PFSK-1 (cell line): ENCODE data around the gene EEF1G.

Experiments
- FOXP2 ChIP-seq: optimal IDR thresholded peaks from 2 replicates; pipeline ENCODE3; 2011; ENCODE audit warnings: borderline replicate concordance, control low read depth, inconsistent platforms; ENCODE audit not compliant: insufficient read depth; ENCODE audit errors: extremely low read length, extremely low read depth
- POLR2AphosphoS5 ChIP-seq: IDR thresholded peaks from 2 replicates; pipeline ENCODE4 v1.6.1; 2012; ENCODE audit warnings: low read depth, mild to moderate bottlenecking, control low read depth, low read length, moderate library complexity
- SIN3A ChIP-seq: IDR thresholded peaks from 2 replicates; pipeline ENCODE4 v1.6.1; 2012; ENCODE audit warnings: mild to moderate bottlenecking, low read length, moderate library complexity, borderline replicate concordance; ENCODE audit not compliant: insufficient read depth
- TAF1 ChIP-seq: IDR thresholded peaks from 2 replicates; pipeline ENCODE4 v1.6.1; 2012; ENCODE audit warnings: low read length, control low read depth, borderline replicate concordance; ENCODE audit not compliant: insufficient read depth
- TF ChIP-seq, protein P1 (sequence below), 2 experiments: IDR thresholded peaks; 2 replicates each; pipeline versions ENCODE4 v1.6.1 to v1.8.0; 2011 to 2012; ENCODE audit warnings: low read depth in 2 of 2, low read length in 2 of 2, control low read depth in 1 of 2, inconsistent platforms in 1 of 2, mild to moderate bottlenecking in 1 of 2, moderate library complexity in 1 of 2; ENCODE audit not compliant: insufficient read depth in 1 of 2

The EEF1G gene

DNA sequence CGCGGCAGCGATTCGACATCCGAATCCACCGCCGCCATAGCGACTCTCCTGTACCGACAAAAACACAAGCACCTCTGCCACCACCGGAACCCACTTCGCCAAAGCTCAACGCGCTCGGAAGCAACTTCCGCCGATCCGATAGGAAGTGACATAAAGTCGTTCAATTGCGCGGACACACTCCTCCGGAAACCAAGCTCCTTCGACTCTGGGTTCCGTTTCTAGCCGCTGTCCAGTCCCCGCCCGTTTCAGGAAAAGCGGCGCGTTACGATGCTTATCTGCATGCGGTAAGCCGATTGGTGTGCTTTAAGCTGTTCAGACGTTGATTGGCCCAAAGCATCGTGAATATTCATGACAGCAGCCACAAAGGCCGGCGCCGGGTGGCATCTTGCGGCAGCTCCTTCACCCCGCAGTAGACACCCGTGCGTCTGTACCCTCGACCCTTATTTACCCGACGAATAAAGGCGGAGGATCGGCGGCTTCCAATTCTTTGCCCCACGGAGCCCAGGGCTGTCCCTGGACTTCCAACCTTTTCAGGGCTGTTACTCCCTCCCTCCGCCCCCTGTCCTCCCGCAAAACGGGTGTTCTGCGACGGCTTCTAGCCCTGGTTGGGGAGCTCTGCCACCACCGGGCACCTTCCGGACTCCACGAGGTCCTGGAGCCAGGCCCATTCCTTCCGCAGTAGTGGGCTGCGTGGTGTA is 17.9 kb upstream of the EEF1G start, which contains the start of gene TUT1:
TSS of gene TUT1 (minus strand) at position 76 of the 698 bp plus-strand sequence. CDS start at position 38, 38 bp downstream.
- TF ChIP-seq TAF1 (peak; percentile 98), POLR2AphosphoS5 (peak; percentile 99), SIN3A (peak; percentile 93; the same call in 1 of the 2 replicates), FOXP2 (peak; percentile 87)
- TF ChIP-seq, protein P1, sequence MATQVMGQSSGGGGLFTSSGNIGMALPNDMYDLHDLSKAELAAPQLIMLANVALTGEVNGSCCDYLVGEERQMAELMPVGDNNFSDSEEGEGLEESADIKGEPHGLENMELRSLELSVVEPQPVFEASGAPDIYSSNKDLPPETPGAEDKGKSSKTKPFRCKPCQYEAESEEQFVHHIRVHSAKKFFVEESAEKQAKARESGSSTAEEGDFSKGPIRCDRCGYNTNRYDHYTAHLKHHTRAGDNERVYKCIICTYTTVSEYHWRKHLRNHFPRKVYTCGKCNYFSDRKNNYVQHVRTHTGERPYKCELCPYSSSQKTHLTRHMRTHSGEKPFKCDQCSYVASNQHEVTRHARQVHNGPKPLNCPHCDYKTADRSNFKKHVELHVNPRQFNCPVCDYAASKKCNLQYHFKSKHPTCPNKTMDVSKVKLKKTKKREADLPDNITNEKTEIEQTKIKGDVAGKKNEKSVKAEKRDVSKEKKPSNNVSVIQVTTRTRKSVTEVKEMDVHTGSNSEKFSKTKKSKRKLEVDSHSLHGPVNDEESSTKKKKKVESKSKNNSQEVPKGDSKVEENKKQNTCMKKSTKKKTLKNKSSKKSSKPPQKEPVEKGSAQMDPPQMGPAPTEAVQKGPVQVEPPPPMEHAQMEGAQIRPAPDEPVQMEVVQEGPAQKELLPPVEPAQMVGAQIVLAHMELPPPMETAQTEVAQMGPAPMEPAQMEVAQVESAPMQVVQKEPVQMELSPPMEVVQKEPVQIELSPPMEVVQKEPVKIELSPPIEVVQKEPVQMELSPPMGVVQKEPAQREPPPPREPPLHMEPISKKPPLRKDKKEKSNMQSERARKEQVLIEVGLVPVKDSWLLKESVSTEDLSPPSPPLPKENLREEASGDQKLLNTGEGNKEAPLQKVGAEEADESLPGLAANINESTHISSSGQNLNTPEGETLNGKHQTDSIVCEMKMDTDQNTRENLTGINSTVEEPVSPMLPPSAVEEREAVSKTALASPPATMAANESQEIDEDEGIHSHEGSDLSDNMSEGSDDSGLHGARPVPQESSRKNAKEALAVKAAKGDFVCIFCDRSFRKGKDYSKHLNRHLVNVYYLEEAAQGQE (IDR thresholded peaks at IDR 0.05; ENCODE audit: insufficient read depth in 1 of 2, low read depth in 2 of 2, low read length in 2 of 2): peak; percentile 74 to 88

DNA sequence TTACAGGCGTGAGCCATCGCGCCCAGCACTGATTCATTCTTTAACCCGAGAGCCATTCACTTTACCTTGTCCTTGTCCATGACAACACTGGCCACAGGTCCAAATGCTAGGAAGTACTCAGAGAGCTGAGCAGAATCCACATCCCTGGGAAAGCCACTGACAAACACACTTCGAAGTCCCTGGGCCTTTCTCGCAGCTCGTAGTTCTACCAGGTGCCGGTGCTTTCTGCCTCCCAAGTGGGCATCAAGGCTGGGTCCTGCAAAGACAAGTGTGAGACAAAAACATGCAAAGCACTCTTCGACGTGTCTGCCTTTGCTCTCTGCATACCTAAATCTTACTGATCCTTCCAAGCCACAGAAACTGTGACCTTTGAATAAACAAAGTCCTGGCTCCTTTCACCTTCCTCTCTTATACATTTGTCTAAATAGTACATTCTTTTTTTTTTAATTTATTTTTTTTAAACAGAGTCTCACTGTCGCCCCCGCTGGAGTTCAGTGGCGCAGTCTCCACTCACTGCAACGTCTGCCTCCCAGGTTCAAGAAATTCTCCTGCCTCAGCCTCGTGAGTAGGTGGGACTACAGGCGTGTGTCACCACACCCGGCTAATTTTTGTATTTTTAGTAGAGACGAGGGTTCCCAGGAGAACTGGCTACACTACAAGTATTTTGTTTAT is 15.4 kb upstream of the EEF1G start:
- TF ChIP-seq TAF1 (no peak), POLR2AphosphoS5 (no peak)

DNA sequence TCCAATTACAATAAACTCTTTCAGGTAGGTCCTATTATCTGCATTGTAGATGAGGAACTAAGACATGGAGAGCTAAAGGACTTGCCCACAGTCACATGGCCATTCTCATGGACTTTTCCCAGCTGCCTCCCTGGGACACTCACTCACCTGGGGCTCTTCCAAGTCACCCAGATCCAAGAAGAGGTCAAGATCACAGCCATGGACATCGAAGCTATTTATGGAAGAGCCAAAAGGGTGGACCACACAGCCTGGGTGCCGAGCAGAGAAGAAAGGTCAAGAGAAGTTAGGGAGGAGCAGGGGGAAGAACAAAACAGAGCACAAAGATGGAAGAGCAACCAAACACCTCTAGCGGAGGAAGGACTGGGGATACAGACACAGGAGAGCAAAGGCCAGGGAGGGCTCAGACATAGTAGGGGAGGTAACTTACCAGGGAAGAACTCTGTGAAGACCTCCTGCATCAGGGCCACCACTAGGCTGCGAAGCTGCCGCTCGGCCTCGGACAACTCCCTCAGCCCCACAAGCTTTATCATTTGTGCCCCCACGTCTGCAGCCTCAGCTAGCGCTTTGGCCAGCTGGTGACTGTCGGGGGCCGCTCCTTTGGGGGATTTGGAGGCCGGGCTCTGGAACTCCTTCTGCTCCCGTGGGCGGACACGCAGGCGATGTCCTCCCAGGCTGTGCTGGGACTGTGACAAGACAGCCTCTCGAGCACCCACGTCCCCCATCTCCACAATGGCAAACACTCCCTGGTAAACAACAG is 7.4 kb upstream of the EEF1G start:
- TF ChIP-seq SIN3A (no peak), TAF1 (no peak)
- TF ChIP-seq, protein P1 (IDR thresholded peaks at IDR 0.05; ENCODE audit: insufficient read depth in 1 of 2, low read depth in 2 of 2, low read length in 2 of 2): no peak

DNA sequence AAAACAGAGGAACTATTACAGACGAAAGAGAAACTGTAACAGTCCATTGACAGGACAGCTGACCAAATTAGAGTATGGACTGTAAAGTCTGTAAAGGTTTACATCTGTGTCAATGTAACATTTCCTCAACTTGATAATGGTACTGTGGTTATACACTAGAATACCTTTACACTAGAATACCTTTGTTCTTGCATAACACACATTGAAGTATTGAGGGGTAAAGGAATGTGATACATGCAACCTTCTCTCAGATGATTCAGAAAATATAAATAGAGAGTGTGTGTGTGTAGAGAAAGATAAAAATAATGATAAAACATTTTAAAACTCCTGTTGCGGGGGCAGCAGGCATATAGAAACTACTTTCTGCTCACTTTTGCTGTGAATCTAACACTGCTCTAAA is 5.6 kb upstream of the EEF1G start:
- TF ChIP-seq FOXP2: no peak
- no peak for TF ChIP-seq SIN3A
- TF ChIP-seq POLR2AphosphoS5: no peak
- TF ChIP-seq TAF1: no peak
- TF ChIP-seq, protein P1 (IDR thresholded peaks at IDR 0.05; ENCODE audit: insufficient read depth in 1 of 2, low read depth in 2 of 2, low read length in 2 of 2): no peak

DNA sequence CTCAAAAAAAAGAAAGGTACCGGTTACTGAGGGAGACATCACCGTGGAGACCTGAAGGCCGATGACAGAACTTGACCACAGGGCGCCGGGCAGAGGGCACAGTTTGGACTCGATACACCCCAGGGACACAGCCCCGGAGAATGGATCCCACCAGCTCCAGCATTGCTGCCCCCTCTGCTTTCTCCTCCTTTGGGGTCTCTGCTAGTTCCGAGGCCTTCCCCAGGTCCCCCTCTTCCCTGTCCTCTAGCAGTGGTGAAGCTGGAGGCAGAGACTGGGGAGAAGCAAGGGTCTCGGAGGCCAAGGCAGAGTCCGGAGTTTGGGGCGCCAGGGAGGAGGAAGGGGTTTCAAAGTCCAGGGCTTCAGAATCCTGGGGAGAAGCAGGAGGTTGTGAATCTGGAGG is 4.8 kb upstream of the EEF1G start:
- TF ChIP-seq, protein P1 (IDR thresholded peaks at IDR 0.05; ENCODE audit: insufficient read depth in 1 of 2, low read depth in 2 of 2, low read length in 2 of 2): no peak
- no peak for TF ChIP-seq TAF1
- TF ChIP-seq POLR2AphosphoS5: no peak
- TF ChIP-seq SIN3A: no peak
- TF ChIP-seq FOXP2: no peak
